Measurements from ENCODE around the gene DSCAM. TPM values are rescaled to one million over a fixed set of nuclear protein-coding genes. Genes with fewer than 3 reads are reported as not detected.

The DSCAM gene
- total and polyA plus RNA-seq, 2 donors (not counting 3 experiments of a cell fraction or from before 2014, with no cell fraction given) = not detected

DNA sequence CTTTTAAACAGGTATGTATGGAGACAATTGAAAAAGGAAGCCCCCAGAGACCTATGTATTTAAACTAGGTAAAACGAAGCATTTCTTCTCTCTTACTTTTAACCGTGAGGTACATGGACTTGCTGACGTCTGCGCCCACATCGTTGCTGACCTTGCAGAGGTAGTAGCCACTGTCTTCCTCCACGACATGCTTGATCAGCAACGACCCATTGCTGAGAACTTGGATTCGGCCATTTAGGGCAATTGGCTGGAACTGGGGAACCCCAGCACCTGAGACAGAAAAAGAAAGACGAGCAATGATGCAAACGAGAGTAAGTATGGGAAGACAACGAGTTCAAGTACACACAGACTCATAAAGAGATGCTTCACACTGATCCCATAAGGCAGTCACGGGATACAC, 571.0 kb downstream of the DSCAM start:
- no peak overlapping the region for H2AFZ ChIP-seq (ENCODE audit: low read depth, low read length)
- dilution Hi-C loops (cut with MboI; ENCODE audit: extremely low pct_ligation_motif_present, low sequenced_read_pairs) (no loop called here), intact Hi-C loops (cut with micrococcal nuclease) (no loop called here)
- H3K9me1 ChIP-seq (replicated peaks; ENCODE audit: control insufficient read depth, extremely low read depth, insufficient read depth, low read length) = no peaks in the 10 kb centered on the region
- H3K36me3 ChIP-seq (ENCODE audit: control insufficient read depth in 2 of 2, extremely low read depth in 1 of 2, insufficient read depth in 2 of 2, low read length in 2 of 2) = no peaks in the 10 kb centered on the region
- no peaks in the 10 kb centered on the region for H3K27me3 ChIP-seq (ENCODE audit: control insufficient read depth in 2 of 2, insufficient read depth in 2 of 2, low read length in 2 of 2)
- TF ChIP-seq, protein P1, sequence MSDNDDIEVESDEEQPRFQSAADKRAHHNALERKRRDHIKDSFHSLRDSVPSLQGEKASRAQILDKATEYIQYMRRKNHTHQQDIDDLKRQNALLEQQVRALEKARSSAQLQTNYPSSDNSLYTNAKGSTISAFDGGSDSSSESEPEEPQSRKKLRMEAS (IDR thresholded peaks at IDR 0.05; ENCODE audit: insufficient read depth, insufficient read length) = no peak
- no peak for TF ChIP-seq JUN (IDR thresholded peaks at IDR 0.05; ENCODE audit: borderline replicate concordance, insufficient read depth, insufficient read length, low read depth)
- TF ChIP-seq POLR2AphosphoS5 (IDR thresholded peaks at IDR 0.05; ENCODE audit: insufficient read depth, low read depth, low read length) = no peak
- no peak for TF ChIP-seq EZH2 (IDR thresholded peaks at IDR 0.05; ENCODE audit: borderline replicate concordance, low read depth, low read length, severe bottlenecking)
- TF ChIP-seq GATA2 (IDR thresholded peaks at IDR 0.05; ENCODE audit: insufficient read depth, insufficient read length, low read depth, low read length) = no peak
- no peak for TF ChIP-seq FOS (IDR thresholded peaks at IDR 0.05; ENCODE audit: borderline replicate concordance, insufficient read depth, low read length)
- TF ChIP-seq MYC (IDR thresholded peaks at IDR 0.05; ENCODE audit: low read depth, low read length) = no peak
- TF ChIP-seq CTCF (IDR thresholded peaks at IDR 0.05; ENCODE audit: extremely low read depth in 1 of 2, insufficient read depth in 1 of 2, low read depth in 1 of 2, low read length in 2 of 2) = no peak
- no peak for TF ChIP-seq POLR2A (IDR thresholded peaks at IDR 0.05; ENCODE audit: low read depth, low read length)
- no peak for DNase-seq (ENCODE audit: low read depth, low spot score)
- CTCF ChIA-PET = no interaction called here
- H3K9me3 ChIP-seq (replicated peaks; ENCODE audit: control insufficient read depth, insufficient read depth, low read length) = peaks cover 8% of the 10 kb centered on the region
- H3K4me2 ChIP-seq (ENCODE audit: insufficient read depth, low read length) = no peak overlapping the region
- no peaks in the 10 kb centered on the region for H3K79me2 ChIP-seq (ENCODE audit: control insufficient read depth, insufficient read depth, low read length)
- no peak for FAIRE-seq
- H3K4me3 ChIP-seq (replicated peaks in 1 of 3; ENCODE audit: insufficient read depth in 1 of 3, low read depth in 1 of 3, low read length in 3 of 3) = no peak overlapping the region
- H4K20me1 ChIP-seq (replicated peaks; ENCODE audit: control insufficient read depth, extremely low read depth, insufficient read depth, low read length) = no peaks in the 10 kb centered on the region
- H3K4me1 ChIP-seq (ENCODE audit: control insufficient read depth, extremely low read depth, insufficient read depth, low read length) = no peaks in the 10 kb centered on the region
- H3K27ac ChIP-seq (ENCODE audit: insufficient read depth, low read depth, low read length) = no peak overlapping the region
- no peak overlapping the region for H3K9ac ChIP-seq (replicated peaks; ENCODE audit: extremely low read depth, insufficient read depth, low read length)
- BruUV-seq (replicated peaks) = no TSS peak
- POLR2A ChIA-PET = no interaction called here
